Measurements from ENCODE around the gene AMMECR1.

DNA sequence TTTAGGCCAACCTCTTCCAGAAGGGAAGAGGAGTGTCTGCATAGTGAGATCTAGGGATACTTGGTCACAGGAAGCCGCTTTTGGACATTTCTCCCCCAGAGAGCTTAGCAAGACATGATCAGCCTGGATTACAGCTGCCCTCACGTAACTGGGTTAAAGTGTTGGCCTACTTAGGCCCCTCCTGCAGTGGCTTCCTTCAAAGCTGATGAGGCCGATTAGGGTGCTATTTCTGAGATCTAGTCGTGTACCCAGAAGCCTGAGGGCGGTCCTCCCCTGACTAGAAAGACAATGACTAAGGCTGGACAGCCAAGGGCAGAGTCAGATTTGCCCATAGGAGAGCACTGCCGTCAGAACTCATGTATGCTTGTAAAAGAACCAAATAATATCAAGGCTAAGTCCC lies 135.0 kb downstream of the AMMECR1 start:
- TF ChIP-seq, protein P1, sequence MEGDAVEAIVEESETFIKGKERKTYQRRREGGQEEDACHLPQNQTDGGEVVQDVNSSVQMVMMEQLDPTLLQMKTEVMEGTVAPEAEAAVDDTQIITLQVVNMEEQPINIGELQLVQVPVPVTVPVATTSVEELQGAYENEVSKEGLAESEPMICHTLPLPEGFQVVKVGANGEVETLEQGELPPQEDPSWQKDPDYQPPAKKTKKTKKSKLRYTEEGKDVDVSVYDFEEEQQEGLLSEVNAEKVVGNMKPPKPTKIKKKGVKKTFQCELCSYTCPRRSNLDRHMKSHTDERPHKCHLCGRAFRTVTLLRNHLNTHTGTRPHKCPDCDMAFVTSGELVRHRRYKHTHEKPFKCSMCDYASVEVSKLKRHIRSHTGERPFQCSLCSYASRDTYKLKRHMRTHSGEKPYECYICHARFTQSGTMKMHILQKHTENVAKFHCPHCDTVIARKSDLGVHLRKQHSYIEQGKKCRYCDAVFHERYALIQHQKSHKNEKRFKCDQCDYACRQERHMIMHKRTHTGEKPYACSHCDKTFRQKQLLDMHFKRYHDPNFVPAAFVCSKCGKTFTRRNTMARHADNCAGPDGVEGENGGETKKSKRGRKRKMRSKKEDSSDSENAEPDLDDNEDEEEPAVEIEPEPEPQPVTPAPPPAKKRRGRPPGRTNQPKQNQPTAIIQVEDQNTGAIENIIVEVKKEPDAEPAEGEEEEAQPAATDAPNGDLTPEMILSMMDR (IDR thresholded peaks at IDR 0.05): no peak
- TF ChIP-seq POLR2AphosphoS5 (IDR thresholded peaks at IDR 0.05) (no peak), POLR2A (IDR thresholded peaks at IDR 0.05) (no peak), EP300 (IDR thresholded peaks at IDR 0.05) (no peak)
